Measurements from ENCODE around the gene EMC7. TPM values are rescaled to one million over a fixed set of nuclear protein-coding genes. Genes with fewer than 3 reads are reported as not detected.

The EMC7 gene
- total and polyA plus RNA-seq, 2 of the 13 experiments (the other 11 are each of a cell fraction or from before 2014, with no cell fraction given): 46.8 to 113 TPM

- TF ChIP-seq PAX8 (CRISPR knock-in tag; IDR thresholded peaks at IDR 0.05; ENCODE audit: borderline replicate concordance): no peak
- peak; percentile 84 for TF ChIP-seq MAX (IDR thresholded peaks at IDR 0.05)
- no peak for TF ChIP-seq ZNF724P (CRISPR knock-in tag; IDR thresholded peaks at IDR 0.05; ENCODE audit: borderline replicate concordance)
- TF ChIP-seq BRF2 (CRISPR knock-in tag; IDR thresholded peaks at IDR 0.05): peak; percentile 65; the same call in 1 of the 2 replicates
- peak; percentile 6; the same call in 1 of the 2 replicates for TF ChIP-seq CTCF (CRISPR knock-in tag; IDR thresholded peaks at IDR 0.05)
- TF ChIP-seq ZSCAN25 (CRISPR knock-in tag; IDR thresholded peaks at IDR 0.05): no peak; the same call in 1 of the 2 replicates
- peak; percentile 84 for TF ChIP-seq BCL3 (CRISPR knock-in tag; IDR thresholded peaks at IDR 0.05)
- TF ChIP-seq NR2F2 (IDR thresholded peaks at IDR 0.05; ENCODE audit: borderline replicate concordance, low read depth): no peak
- TF ChIP-seq ATF2 (CRISPR knock-in tag; IDR thresholded peaks at IDR 0.05): peak; percentile 48; the same call in 1 of the 2 replicates
- TF ChIP-seq ZNF616 (CRISPR knock-in tag; IDR thresholded peaks at IDR 0.05; ENCODE audit: low read depth): no peak
- TF ChIP-seq FOSL1 (CRISPR knock-in tag; IDR thresholded peaks at IDR 0.05; ENCODE audit: borderline replicate concordance): no peak
- TF ChIP-seq ZNF556 (CRISPR knock-in tag; IDR thresholded peaks at IDR 0.05; ENCODE audit: borderline replicate concordance): no peak
- no peak for TF ChIP-seq HIC2 (CRISPR knock-in tag; IDR thresholded peaks at IDR 0.05; ENCODE audit: low read depth)
- TF ChIP-seq ZIK1 (CRISPR knock-in tag; IDR thresholded peaks at IDR 0.05; ENCODE audit: borderline replicate concordance, low read depth): peak; percentile 82; the same call in 1 of the 2 replicates
- TF ChIP-seq MAZ (IDR thresholded peaks at IDR 0.05; ENCODE audit: borderline replicate concordance, low read depth, low read length): no peak
- peak; percentile 53; the same call in 1 of the 2 replicates for TF ChIP-seq MAZ (CRISPR knock-in tag; IDR thresholded peaks at IDR 0.05; ENCODE audit: low read depth)
- peak; percentile 91 for TF ChIP-seq REPIN1 (CRISPR knock-in tag; IDR thresholded peaks at IDR 0.05; ENCODE audit: borderline replicate concordance, low read depth)
- no peak for TF ChIP-seq PCBP2 (optimal IDR thresholded peaks at IDR 0.05; ENCODE audit: low read depth, low read length, poor library complexity, severe bottlenecking)
- TF ChIP-seq NFIC (IDR thresholded peaks at IDR 0.05; ENCODE audit: low read length): no peak
- no peak for TF ChIP-seq BRCA1 (CRISPR knock-in tag; IDR thresholded peaks at IDR 0.05)
- TF ChIP-seq ZBTB20 (CRISPR knock-in tag; IDR thresholded peaks at IDR 0.05; ENCODE audit: borderline replicate concordance, low read depth): no peak
Observed at GRCh38 chr15:34101366-34102174, at the start of gene EMC7, which contains the start of gene PGBD4 (continued).

All from HepG2 (cell line).